Kidney epithelial cell (primary cell): ENCODE results near the gene MMP2. TPM values are rescaled to one million over a fixed set of nuclear protein-coding genes. Genes with fewer than 3 reads are reported as not detected.

ENCODE experiments used
- DNase-seq: peaks from one replicate; pipeline ENCODE4 v3.0.0-alpha.2; 2010; ENCODE audit warnings: low read depth
- H3K27me3 ChIP-seq: 2 replicates; pipeline ENCODE4 v1.6.0; 2011; ENCODE audit warnings: low read length; ENCODE audit not compliant: control insufficient read depth, insufficient read depth
- H3K36me3 ChIP-seq: 2 replicates; pipeline ENCODE4 v1.5.1; 2011; ENCODE audit warnings: low read length; ENCODE audit not compliant: control insufficient read depth, insufficient read depth
- H3K4me3 ChIP-seq: 2 replicates; pipeline ENCODE4 v1.5.1; 2011; ENCODE audit warnings: low read depth, mild to moderate bottlenecking, control low read depth, low read length
- total RNA-seq: library from RNA; depleted of rRNA; stranded (reverse); fragments of >200 nt; gene quantifications from 2 replicates; pipeline ENCODE4 v1.2.3, GENCODE V29; 2015
- TF ChIP-seq, protein P1 (sequence below): IDR thresholded peaks from 2 replicates; pipeline ENCODE4 v1.5.1; 2011; ENCODE audit warnings: mild to moderate bottlenecking, moderate library complexity, low read length, control low read depth, inconsistent platforms; ENCODE audit not compliant: insufficient read depth, poor library complexity, severe bottlenecking

The MMP2 gene
- total RNA-seq, 1 donor from 2014 or later, result 188 TPM

DNA sequence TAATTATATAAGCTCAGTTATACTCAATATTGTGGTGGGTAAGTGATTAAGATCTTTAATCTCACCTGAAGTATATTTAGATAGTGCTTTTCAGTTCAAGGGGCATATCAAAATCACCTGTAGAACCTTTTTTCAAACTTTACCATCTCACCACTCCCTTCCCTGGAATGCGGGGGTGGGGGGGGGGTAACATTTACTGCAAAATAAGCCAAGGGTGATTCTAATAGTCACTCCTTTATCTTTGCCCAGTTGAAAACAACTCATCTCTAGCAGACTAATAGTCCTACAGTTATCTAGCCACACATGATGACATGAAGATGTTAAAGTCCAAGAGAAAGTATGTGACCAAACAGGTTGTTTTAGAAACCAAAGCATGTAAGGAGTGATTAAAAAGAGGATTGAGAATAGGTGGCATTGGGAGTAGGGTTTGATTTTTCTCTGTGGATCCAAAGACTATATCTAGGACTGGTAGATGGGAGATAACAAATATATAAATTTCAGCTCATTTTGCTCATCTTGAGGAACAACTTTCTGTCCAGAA, 51.4 kb downstream of the MMP2 start:
- Histone ChIP-seq H3K36me3 (no peaks in the 10 kb centered on the region), H3K27me3 (no peaks in the 10 kb centered on the region), H3K4me3 (no peak overlapping the region)
- DNase-seq, result no peak
- TF ChIP-seq, protein P1, sequence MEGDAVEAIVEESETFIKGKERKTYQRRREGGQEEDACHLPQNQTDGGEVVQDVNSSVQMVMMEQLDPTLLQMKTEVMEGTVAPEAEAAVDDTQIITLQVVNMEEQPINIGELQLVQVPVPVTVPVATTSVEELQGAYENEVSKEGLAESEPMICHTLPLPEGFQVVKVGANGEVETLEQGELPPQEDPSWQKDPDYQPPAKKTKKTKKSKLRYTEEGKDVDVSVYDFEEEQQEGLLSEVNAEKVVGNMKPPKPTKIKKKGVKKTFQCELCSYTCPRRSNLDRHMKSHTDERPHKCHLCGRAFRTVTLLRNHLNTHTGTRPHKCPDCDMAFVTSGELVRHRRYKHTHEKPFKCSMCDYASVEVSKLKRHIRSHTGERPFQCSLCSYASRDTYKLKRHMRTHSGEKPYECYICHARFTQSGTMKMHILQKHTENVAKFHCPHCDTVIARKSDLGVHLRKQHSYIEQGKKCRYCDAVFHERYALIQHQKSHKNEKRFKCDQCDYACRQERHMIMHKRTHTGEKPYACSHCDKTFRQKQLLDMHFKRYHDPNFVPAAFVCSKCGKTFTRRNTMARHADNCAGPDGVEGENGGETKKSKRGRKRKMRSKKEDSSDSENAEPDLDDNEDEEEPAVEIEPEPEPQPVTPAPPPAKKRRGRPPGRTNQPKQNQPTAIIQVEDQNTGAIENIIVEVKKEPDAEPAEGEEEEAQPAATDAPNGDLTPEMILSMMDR, result no peak

DNA sequence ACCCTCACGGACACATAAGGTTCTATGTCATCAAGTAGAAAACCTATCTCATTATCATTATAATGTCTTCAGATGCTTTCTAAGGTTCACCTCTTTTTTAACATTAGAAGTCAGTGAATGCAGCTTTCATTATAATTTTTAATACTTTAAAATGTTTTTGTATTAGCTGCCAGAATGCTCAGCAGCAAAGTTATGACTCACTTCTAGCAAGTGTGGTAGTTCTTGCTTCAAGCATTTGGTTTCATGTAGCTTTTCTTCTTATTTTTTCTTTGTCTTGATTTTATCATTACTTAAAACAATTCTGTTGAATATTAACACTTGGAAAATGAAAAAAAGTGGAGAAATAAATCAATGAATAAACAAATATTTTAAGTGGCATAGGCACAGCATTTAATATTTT, 53.2 kb downstream of the MMP2 start:
- Histone ChIP-seq H3K27me3 (no peaks in the 10 kb centered on the region), H3K36me3 (no peaks in the 10 kb centered on the region), H3K4me3 (no peak overlapping the region)
- TF ChIP-seq, protein P1, result no peak
- DNase-seq, result no peak

DNA sequence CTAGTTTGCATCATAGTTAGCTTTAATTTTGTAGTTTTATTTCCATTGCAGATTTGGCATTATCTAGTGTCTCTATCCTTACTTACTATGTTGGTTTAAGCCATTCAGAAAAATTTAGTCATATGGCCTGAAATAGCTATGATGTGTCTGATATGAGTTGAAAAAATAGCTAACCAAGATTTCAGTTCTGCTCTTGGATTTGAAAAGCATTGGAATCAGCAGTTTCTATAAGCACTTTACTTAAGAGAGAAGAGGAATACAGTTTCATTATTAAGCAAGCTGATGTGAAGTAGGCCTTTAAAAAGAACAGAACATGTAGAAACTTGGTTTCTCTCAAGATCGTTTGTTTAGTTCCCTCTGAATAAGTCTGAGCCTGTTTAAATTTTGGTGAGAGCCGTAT, 55.8 kb downstream of the MMP2 start:
- Histone ChIP-seq H3K27me3 (no peaks in the 10 kb centered on the region), H3K4me3 (no peak overlapping the region), H3K36me3 (no peaks in the 10 kb centered on the region)
- TF ChIP-seq, protein P1, result no peak
- no peak for DNase-seq

DNA sequence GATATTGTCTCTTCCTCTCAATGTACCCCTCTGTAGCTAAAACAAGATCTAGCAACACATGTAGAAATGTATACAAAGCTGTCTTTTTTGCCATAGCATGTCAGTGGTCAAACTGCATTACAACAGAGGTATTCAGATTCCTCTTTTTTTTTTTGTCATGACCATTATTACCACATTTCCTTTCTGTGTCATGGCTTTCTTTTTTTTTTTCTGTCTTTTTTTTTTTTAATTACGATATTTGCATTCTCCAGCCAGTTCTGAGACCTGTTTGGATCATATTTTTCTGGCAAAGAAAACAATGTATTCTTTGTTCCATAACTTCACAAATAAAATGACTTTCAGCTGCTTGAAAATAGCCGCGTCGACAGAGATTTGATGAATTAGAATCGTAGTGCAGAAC, 60.1 kb downstream of the MMP2 start:
- DNase-seq, result no peak
- Histone ChIP-seq H3K36me3 (no peaks in the 10 kb centered on the region), H3K27me3 (no peaks in the 10 kb centered on the region), H3K4me3 (no peak overlapping the region)
- TF ChIP-seq, protein P1, result no peak

DNA sequence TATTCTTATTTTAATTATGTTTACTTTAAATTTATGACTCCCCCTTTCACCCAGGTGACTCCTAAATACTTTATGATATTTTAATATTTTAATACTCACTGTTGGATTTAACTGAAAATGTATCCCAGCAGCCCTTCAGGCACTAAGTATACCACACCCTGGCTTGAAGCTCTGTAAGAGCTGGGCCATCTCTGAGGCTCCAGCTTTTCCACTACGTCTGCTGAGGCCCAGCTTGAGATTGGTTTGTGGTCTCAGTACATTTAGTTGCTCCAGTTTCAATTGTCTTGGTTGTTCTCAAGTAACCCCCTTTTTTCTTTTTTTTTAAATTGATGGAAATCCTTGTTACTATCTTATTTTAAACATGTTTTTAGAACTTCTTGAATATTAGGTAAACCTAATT, 60.5 kb downstream of the MMP2 start:
- no peak for DNase-seq
- TF ChIP-seq, protein P1, result no peak

DNA sequence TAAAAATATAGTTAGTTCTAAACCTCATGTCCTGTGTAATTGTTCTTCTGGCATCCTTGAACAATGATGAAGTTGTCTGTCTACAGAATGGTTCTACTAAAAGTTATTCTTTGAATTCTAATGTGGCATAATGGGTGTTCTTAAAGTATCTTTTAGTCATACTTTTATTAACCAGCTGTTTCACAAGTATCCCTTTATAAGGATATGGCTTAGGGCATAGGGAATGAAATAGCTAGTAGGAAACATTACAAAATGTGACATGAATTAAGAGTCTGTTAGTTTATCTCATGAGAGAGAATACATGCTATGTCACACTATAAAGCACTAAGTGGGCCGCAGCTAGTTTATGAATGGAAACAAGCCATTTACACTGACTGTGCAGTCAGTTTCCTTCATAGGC, 61.2 kb downstream of the MMP2 start:
- DNase-seq, result no peak
- H3K27me3 ChIP-seq, result no peaks in the 10 kb centered on the region
- no peaks in the 10 kb centered on the region for H3K36me3 ChIP-seq
- TF ChIP-seq, protein P1, result no peak
- H3K4me3 ChIP-seq, result no peak overlapping the region

More for the DNA sequence above, 60.5 kb downstream of the MMP2 start:
- Histone ChIP-seq H3K4me3 (no peak overlapping the region), H3K36me3 (no peaks in the 10 kb centered on the region), H3K27me3 (no peaks in the 10 kb centered on the region)
